OCI-LY7 (cell line): ENCODE measurements around the gene ITSN1. TPM values are rescaled to one million over a fixed set of nuclear protein-coding genes. Genes with fewer than 3 reads are reported as not detected.
"Not testable (repeated sequence)": the region's sequence is repeated elsewhere in the genome, so short reads cannot be mapped to it uniquely, and the experiment has no call there.

ENCODE experiments used
- BruUV-seq: library from RNA; stranded (reverse); fragments of 400-500 nt; replicated peaks from 2 replicates; lab custom pipeline; 2021; lab: Mats Ljungman, UMichigan
- CTCF ChIA-PET: fragments of 300-600 bp; sonication (Branson Sonifier 250); formaldehyde crosslinking; loops from one replicate; lab custom pipeline; 2022; ENCODE audit warnings: antibody characterized with exemption; ENCODE audit not compliant: unreplicated experiment; lab: Charles Lee
- POLR2A ChIA-PET: fragments of 300-600 bp; sonication (Branson Sonifier 250); formaldehyde crosslinking; loops from one replicate; lab custom pipeline; 2022; ENCODE audit warnings: antibody characterized with exemption; lab: Charles Lee
- DNase-seq: peaks from one replicate; pipeline ENCODE4 v3.0.0-alpha.2; 2015; ENCODE audit warnings: low spot score
- H2AFZ ChIP-seq: fragments of 200-600 bp; sonication (generic), shearing (Covaris generic); 2 replicates; pipeline ENCODE4 v1.6.1; 2014; ENCODE audit warnings: mild to moderate bottlenecking, antibody characterized with exemption, low read length, moderate library complexity
- H3K27ac ChIP-seq: fragments of 200-600 bp; sonication (generic); 2 replicates; pipeline ENCODE4 v1.5.1; 2014; ENCODE audit warnings: mixed run types, low read depth, mild to moderate bottlenecking, moderate library complexity, low read length, inconsistent platforms; ENCODE audit not compliant: poor library complexity, severe bottlenecking
- H3K36me3 ChIP-seq: fragments of 200-600 bp; sonication (generic); 2 replicates; pipeline ENCODE4 v1.6.1; 2014; ENCODE audit warnings: mild to moderate bottlenecking, antibody characterized with exemption, low read length, moderate library complexity, mixed read lengths; ENCODE audit not compliant: insufficient read depth
- H3K4me1 ChIP-seq: fragments of 200-600 bp; sonication (generic); 2 replicates; pipeline ENCODE4 v1.5.1; 2014; ENCODE audit warnings: mild to moderate bottlenecking, low read length; ENCODE audit not compliant: insufficient read depth, poor library complexity, severe bottlenecking
- H3K4me2 ChIP-seq: fragments of 200-600 bp; sonication (generic); 2 replicates; pipeline ENCODE4 v1.6.1; 2014; ENCODE audit warnings: mild to moderate bottlenecking, low read length
- H3K4me3 ChIP-seq: fragments of 200-600 bp; sonication (generic); 2 replicates; pipeline ENCODE4 v1.5.1; 2014; ENCODE audit warnings: mild to moderate bottlenecking, low read depth, low read length; ENCODE audit not compliant: poor library complexity, severe bottlenecking
- H3K79me2 ChIP-seq: fragments of 200-600 bp; sonication (generic); 2 replicates; pipeline ENCODE4 v1.6.1; 2016; ENCODE audit warnings: low read depth, mild to moderate bottlenecking, low read length, moderate library complexity, mixed read lengths; ENCODE audit not compliant: insufficient read depth
- H3K9me2 ChIP-seq: fragments of 200-600 bp; sonication (generic); 2 replicates; pipeline ENCODE4 v1.6.1; 2016; ENCODE audit warnings: mild to moderate bottlenecking, low read length, mixed read lengths; ENCODE audit not compliant: insufficient read depth
- H3K9me3 ChIP-seq: fragments of 200-600 bp; sonication (generic); 2 replicates; pipeline ENCODE4 v1.6.1; 2014; ENCODE audit warnings: mild to moderate bottlenecking, mixed run types, low read length, mixed read lengths
- H4K20me1 ChIP-seq: fragments of 200-600 bp; sonication (generic); 2 replicates; pipeline ENCODE4 v1.6.1; 2014; ENCODE audit warnings: mild to moderate bottlenecking, antibody characterized with exemption, low read length, moderate library complexity, mixed read lengths; ENCODE audit not compliant: insufficient read depth
- EZH2phosphoT487 ChIP-seq: fragments of 200-600 bp; sonication (generic); IDR thresholded peaks from 2 replicates; pipeline ENCODE4 v1.6.1; 2018; ENCODE audit warnings: low read depth, borderline replicate concordance, mild to moderate bottlenecking, mixed run types, antibody characterized with exemption, low read length, moderate library complexity, mixed read lengths
- intact Hi-C: fragments of 100-400 bp; cut with micrococcal nuclease; formaldehyde crosslinking; loops from one replicate; pipeline ENCODE4 v1.10.0; 2022; ENCODE audit not compliant: unreplicated experiment
- total RNA-seq, 2 experiments: library from RNA; depleted of rRNA in 1 of 2; stranded (reverse); fragments of >200 nt in 1 of 2; shearing (Covaris generic) in 1 of 2; gene quantifications; 2 replicates each; pipeline ENCODE4 v1.2.3, GENCODE V29; 2014 to 2022
- TF ChIP-seq, protein P1 (sequence below): fragments of 200-600 bp; sonication (generic); conservative IDR thresholded peaks from 2 replicates; pipeline ENCODE4 v1.5.1; 2014; ENCODE audit warnings: mild to moderate bottlenecking, antibody characterized with exemption, low read length, moderate library complexity, mixed read lengths

The ITSN1 gene
- total RNA-seq, 2 experiments from 2014 or later = 0.60 to 5.9 TPM

DNA sequence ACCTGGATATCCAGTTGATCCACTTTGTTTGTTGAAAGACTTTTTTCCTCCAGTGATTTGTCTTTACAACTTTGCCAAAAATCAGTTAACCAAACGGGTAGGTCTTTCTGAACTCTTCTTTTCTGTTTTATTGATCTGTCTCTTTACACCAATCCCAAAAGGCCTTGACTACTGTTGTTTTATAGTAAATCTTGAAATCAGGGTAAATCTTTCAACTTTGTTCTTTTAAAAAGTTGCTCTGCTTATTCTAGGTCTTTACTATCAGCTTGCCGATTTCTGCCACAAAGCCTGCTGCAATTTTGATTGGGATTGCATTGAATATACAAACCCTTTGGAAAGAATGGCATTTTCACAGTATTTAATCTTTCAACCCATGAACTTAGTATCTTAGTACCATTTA, 66.6 kb downstream of the ITSN1 start:
- H3K4me3 ChIP-seq = no peak overlapping the region
- POLR2A ChIA-PET = no interaction called here
- H2AFZ ChIP-seq = no peak overlapping the region
- H3K79me2 ChIP-seq = no peaks in the 10 kb centered on the region
- H3K27ac ChIP-seq = no peak overlapping the region
- TF ChIP-seq, protein P1, sequence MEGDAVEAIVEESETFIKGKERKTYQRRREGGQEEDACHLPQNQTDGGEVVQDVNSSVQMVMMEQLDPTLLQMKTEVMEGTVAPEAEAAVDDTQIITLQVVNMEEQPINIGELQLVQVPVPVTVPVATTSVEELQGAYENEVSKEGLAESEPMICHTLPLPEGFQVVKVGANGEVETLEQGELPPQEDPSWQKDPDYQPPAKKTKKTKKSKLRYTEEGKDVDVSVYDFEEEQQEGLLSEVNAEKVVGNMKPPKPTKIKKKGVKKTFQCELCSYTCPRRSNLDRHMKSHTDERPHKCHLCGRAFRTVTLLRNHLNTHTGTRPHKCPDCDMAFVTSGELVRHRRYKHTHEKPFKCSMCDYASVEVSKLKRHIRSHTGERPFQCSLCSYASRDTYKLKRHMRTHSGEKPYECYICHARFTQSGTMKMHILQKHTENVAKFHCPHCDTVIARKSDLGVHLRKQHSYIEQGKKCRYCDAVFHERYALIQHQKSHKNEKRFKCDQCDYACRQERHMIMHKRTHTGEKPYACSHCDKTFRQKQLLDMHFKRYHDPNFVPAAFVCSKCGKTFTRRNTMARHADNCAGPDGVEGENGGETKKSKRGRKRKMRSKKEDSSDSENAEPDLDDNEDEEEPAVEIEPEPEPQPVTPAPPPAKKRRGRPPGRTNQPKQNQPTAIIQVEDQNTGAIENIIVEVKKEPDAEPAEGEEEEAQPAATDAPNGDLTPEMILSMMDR = no peak
- no peak for TF ChIP-seq EZH2phosphoT487
- H3K9me2 ChIP-seq = no peaks in the 10 kb centered on the region
- H3K36me3 ChIP-seq = no peaks in the 10 kb centered on the region
- intact Hi-C loops = no loop called here
- DNase-seq = no peak
- no peaks in the 10 kb centered on the region for H4K20me1 ChIP-seq
- CTCF ChIA-PET = no interaction called here
- no TSS peak for BruUV-seq
- no peak overlapping the region for H3K4me2 ChIP-seq
- no peaks in the 10 kb centered on the region for H3K4me1 ChIP-seq
- H3K9me3 ChIP-seq = no peaks in the 10 kb centered on the region

DNA sequence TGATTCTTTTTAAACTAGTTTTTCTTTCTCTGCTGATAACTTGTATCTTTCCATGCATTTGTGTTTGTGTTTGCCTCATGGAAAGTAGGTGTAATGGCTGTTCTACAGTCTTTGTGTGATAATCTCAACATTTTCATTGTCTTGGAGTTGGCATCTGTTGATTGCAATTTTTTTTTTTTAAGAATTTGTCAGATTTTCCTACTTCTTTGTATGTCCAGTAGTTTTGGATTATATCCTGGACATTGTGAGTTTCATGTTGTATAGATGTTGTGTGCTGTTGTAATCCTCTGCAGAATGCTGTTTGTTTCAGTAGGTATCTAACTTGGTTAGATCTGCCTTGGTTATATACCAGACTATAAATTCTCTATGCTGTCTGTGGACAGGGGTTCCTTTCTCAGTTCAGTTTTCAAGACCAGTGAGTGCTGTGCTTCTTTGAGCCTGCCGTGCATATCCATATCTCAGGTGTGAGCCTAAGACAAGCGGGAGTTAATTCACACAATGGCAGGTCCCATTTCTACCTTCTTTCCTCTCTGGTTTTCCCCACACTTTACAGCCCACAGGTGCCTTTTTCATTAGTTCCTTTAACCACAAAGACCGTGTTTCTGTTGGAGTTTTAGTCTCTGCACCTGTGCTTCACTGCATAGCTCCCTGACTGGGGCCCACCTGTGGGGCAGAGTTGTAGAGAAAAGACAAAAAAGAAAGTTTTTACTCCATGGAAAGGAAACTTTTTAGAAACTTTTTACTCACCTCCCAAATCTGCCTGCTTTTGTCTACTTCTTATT, 69.9 kb downstream of the ITSN1 start:
- Histone ChIP-seq H3K27ac (no peak overlapping the region), H3K4me2 (no peak overlapping the region), H3K4me3 (no peak overlapping the region), H3K9me2 (no peaks in the 10 kb centered on the region), H2AFZ (no peak overlapping the region), H3K9me3 (no peaks in the 10 kb centered on the region), H3K36me3 (no peaks in the 10 kb centered on the region), H3K4me1 (no peaks in the 10 kb centered on the region), H4K20me1 (no peaks in the 10 kb centered on the region), H3K79me2 (no peaks in the 10 kb centered on the region)
- BruUV-seq = no TSS peak
- CTCF ChIA-PET = no interaction called here
- DNase-seq = no peak
- intact Hi-C loops = no loop called here
- POLR2A ChIA-PET = no interaction called here
- TF ChIP-seq EZH2phosphoT487 = no peak
- TF ChIP-seq, protein P1 = no peak

DNA sequence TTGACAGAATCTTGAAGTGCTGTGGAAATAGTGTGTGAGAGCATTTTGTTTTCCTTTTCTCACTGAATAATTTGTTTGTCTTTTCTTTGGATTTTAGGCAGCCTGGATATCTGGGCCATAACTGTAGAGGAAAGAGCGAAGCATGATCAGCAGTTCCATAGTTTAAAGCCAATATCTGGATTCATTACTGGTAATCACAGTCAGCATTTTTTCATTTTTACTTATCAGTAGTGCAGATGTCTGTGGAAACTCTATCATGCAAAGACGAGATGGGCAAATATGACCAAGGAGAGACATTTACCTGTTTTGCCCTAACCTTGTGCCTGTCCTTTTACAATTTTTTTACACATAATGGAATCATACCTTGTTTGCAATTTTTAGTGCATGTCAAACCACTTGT, 78.8 kb downstream of the ITSN1 start:
- Histone ChIP-seq H3K4me1 (no peaks in the 10 kb centered on the region), H3K27ac (no peak overlapping the region), H3K9me2 (no peaks in the 10 kb centered on the region), H3K36me3 (no peaks in the 10 kb centered on the region), H4K20me1 (no peaks in the 10 kb centered on the region), H3K4me2 (no peak overlapping the region), H2AFZ (no peak overlapping the region), H3K79me2 (no peaks in the 10 kb centered on the region), H3K4me3 (no peak overlapping the region), H3K9me3 (no peaks in the 10 kb centered on the region)
- TF ChIP-seq EZH2phosphoT487 = no peak
- intact Hi-C loops = no loop called here
- CTCF ChIA-PET = no interaction called here
- no TSS peak for BruUV-seq
- no peak for DNase-seq
- POLR2A ChIA-PET = interaction anchor here (1.2 kb wide), 1 partner anchor 15 kb away, joined by 5 read pairs; no protein-coding TSS in a partner anchor

DNA sequence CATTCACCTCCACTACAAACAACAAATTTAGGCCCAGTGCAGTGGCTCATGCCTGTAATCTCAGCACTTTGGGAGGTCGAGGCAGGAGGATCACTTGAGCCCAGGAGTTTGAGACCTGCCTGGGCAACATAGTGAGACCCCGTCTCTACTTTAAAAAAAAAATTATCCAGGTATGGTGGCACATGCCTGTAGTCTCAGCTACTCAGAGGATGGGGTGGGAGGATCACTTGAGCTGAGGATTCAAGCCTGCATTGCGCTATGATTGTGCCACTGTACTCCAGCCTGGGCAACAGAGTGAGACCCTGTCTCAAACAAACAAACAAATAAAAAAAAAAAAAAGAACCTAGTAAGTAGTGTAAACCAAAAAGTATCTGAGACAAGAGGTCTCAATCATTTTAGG, 86.8 kb downstream of the ITSN1 start:
- H3K9me3 ChIP-seq, DNase-seq, H3K4me1 ChIP-seq, intact Hi-C loops, CTCF ChIA-PET, H3K4me2 ChIP-seq, H3K27ac ChIP-seq, BruUV-seq, H4K20me1 ChIP-seq, H3K9me2 ChIP-seq, H3K36me3 ChIP-seq, H3K79me2 ChIP-seq, H2AFZ ChIP-seq, H3K4me3 ChIP-seq: not testable (repeated sequence)
- POLR2A ChIA-PET = interaction anchor here (0.6 to 1.6 kb wide), 2 partner anchors 25 to 216 kb away, joined by 4 to 8 read pairs; no protein-coding TSS in a partner anchor
